Measurements from ENCODE around the gene MYH9.

Gene MYH9

DNA sequence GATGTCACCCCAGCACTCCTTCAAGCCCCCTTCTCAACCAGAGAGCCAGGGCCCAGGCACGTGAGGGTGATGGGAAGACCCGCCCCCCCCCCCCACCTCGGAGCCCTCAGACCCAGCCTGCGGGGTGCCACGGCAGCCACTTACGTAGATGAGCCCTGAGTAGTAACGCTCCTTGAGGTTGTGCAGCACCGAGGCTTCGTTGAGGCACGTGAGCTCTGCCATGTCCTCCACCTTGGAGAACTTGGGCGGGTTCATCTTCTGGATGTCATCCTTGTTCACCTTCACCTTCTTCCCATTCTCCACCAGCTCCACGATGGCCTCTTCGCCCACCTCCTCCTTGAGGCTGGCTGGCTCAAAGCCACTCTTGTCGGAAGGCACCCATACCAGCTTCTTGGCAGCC, 39.0 kb downstream of the MYH9 start:
- no peak for DNase-seq (ENCODE audit: low read depth in 2 of 2)

DNA sequence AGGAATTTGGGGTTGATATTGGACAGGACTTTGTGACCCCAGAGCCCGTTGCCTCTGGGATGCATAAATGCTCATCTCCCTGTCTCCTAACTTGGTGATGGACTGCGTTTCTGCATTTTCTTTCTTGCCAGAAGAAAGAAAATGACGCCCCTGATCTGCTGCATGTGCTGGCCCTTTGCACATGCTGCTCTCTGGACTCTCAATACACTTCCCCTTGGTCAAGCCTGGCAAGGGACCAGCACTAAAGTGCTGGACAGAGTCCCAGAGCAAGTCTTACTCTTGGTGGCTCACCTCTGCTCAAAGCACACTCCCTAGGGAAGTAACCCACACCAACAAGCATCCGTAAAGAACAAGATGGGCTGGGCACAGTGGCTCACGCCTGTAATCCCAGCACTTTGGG, 40.7 kb downstream of the MYH9 start:
- DNase-seq (ENCODE audit: low read depth in 2 of 2) = no peak

GRCh38 chr22:36344106-36344827, 43.5 kb downstream of the MYH9 start:
- DNase-seq (ENCODE audit: low read depth in 2 of 2) = no peak

GRCh38 chr22:36343720-36344105, 44.1 kb downstream of the MYH9 start:
- no peak for DNase-seq (ENCODE audit: low read depth in 2 of 2)

GRCh38 chr22:36343070-36343719, 44.6 kb downstream of the MYH9 start:
- DNase-seq (ENCODE audit: low read depth in 2 of 2) = no peak

DNA sequence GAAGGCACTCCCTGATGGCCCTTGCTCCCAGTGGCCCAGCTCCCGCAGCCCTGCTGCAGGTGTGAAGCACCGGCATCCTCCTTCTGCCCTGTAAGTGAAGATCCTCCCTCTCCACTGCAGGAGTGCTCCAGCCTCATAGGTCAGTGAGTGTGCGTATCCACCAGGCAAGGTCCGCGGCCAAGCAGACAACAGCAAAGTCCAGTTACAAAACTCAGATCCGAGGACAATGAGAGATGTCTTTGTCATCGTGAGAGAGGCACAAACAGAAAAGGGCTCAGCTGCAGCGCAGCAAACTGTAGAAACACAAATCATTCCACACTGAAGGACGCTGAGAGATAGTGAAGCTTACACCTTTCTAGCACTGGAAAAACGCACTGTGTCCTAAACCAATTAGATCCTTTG, 46.1 kb downstream of the MYH9 start:
- DNase-seq (ENCODE audit: low read depth in 2 of 2) = no peak

DNA sequence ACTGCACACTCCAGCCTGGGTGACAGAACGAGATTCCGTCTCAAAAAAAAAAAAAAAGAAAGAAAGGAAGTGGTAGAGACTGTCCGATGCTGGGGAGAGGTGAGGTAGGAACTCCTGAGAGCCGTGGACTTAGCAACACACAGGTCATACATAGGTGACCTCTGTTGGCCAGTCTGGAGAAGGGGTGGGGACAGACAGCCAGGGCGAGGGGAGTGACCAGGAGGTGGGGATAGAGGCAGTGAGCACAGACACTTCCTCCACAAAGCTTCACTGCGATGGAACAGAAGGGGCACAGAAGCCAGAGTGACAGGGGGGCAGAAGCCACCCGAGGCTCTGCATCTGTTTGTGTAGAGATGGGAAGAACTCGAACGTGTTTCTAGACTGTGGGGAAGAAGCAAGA, 47.1 kb downstream of the MYH9 start:
- no peak for DNase-seq (ENCODE audit: low read depth in 2 of 2)

- DNase-seq (ENCODE audit: low read depth in 2 of 2) = no peak
These were observed 48.3 kb downstream of the MYH9 start for GRCh38 chr22:36339171-36340065.

DNA sequence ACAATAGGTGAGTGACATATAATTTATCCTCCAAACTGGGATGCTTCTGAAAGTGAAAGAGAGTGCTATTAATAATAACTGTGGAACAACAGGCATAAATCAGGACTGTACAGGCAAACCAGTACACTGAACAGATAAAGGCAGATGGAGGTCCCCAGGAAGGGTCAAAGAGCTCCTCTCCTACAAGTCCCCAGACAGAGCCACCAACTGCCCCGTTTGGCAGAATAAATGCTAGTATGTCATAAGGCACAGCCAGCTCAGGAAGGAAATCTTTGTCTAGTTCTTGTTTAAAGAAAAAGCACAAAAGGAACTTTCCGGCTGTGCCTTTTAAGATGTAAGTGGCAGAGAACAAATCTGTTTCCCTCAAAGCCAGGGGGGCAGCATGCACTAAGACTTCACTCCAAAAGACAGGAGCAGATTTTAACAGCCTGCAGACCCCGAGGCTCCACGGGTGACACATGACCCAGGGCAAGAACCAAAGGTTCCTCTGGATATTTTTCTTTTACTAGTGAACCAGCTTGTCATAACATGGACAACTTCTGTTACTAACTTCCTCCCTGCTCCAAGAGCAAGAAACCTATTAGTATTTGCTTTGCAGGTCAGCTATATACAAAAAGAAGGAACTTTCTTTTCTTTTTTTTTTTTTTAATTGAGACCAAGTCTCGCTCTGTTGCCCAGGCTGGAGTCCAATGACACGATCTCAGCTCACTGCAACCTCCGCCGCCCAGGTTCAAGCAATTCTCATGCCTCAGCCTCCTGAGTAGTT, 50.2 kb downstream of the MYH9 start:
- no peak for DNase-seq (ENCODE audit: low read depth in 2 of 2)

- DNase-seq (ENCODE audit: low read depth in 2 of 2) = no peak
These were observed 51.3 kb downstream of the MYH9 start for GRCh38 chr22:36336246-36337182.

GRCh38 chr22:36335621-36336020, 52.1 kb downstream of the MYH9 start:
- DNase-seq (ENCODE audit: low read depth in 2 of 2) = no peak

DNA sequence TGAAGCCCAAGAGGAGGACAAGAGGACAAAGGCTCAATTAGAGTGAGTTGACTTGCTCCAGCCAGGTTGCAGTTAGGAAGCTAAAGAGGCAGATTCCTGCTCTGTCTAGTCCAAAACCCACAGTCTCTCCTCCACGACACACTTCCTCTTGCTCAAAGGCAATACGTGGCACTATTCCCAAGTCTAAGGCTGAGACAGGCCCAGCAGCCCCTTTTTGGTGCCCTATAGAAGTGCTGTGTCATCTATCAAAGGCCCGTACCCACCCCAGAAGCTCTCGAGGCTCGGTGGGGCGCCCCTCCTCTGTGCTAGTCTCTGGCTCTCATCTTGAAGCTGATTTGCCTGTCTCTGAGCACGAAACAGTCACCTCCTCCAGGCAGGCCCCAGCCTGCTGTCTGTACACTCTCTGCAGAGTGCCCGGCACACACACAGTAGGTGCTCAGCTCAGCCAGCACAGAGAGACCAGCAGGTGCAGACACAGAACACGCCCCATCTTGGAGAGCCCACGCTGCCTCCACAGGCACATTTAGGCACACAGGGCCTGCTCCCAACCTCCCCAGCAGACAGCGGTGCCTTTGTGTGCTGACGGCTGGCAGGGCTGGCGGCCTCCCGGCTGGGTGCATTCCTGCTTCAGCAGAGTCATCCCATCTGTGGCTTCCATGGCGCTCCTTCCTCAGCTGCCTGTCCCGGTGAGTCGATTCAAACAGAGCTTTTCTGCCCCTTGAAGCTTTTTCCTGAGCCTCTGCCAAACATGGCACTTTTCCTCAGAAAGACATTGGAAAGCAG, 52.8 kb downstream of the MYH9 start:
- DNase-seq (ENCODE audit: low read depth in 2 of 2) = no peak

GRCh38 chr22:36334081-36334820, 53.5 kb downstream of the MYH9 start:
- DNase-seq (ENCODE audit: low read depth in 2 of 2) = no peak

GRCh38 chr22:36333644-36334043, 54.1 kb downstream of the MYH9 start:
- DNase-seq (ENCODE audit: low read depth in 2 of 2) = no peak

GRCh38 chr22:36332623-36333332, 55.0 kb downstream of the MYH9 start:
- DNase-seq (ENCODE audit: low read depth in 2 of 2) = no peak

- peak in 1 of 2 donors; percentile 39 for DNase-seq (ENCODE audit: low read depth in 2 of 2)
These were observed 55.7 kb downstream of the MYH9 start for GRCh38 chr22:36331912-36332622.

- peak; percentile 64 to 68 for DNase-seq (ENCODE audit: low read depth in 2 of 2)
These were observed 56.4 kb downstream of the MYH9 start for GRCh38 chr22:36331306-36331911.

Data from stimulated activated CD8-positive, alpha-beta memory T cell treated with anti-CD3 and anti-CD28 coated beads, Interleukin-2, amount 100 ng/mL, for 1 hour (primary cell).